ENCODE results near the gene OR2AE1.

- TF ChIP-seq POLR2A (IDR thresholded peaks at IDR 0.05; ENCODE audit: low read depth, low read length), result no peak
- TF ChIP-seq TAF1 (IDR thresholded peaks at IDR 0.05; ENCODE audit: borderline replicate concordance, low read depth, low read length), result no peak
- TF ChIP-seq POLR2AphosphoS5 (IDR thresholded peaks at IDR 0.05; ENCODE audit: low read depth, low read length), result no peak
These were observed 16.3 kb downstream of the OR2AE1 start for GRCh38 chr7:99860281-99861127.

Data from GM12892 (cell line).